Brain microvascular endothelial cell (primary cell): ENCODE results near the gene PRAMEF1.
"Not testable (repeated sequence)": the region's sequence is repeated elsewhere in the genome, so short reads cannot be mapped to it uniquely, and the experiment has no call there.

Experiments used
- DNase-seq: peaks from one replicate; pipeline ENCODE4 v3.0.0-alpha.2; 2020
- H3K27ac ChIP-seq: fragments of 250-450 bp; sonication (Bioruptor Pico); 2 replicates; pipeline ENCODE4 v1.5.1; 2020; ENCODE audit warnings: mild to moderate bottlenecking, moderate library complexity
- H3K27me3 ChIP-seq: fragments of 250-450 bp; sonication (Bioruptor Pico); replicated peaks from 2 replicates; pipeline ENCODE4 v1.5.1; 2020; ENCODE audit warnings: mild to moderate bottlenecking
- H3K36me3 ChIP-seq: fragments of 250-450 bp; sonication (Bioruptor Pico); replicated peaks from 2 replicates; pipeline ENCODE4 v1.5.1; 2020; ENCODE audit warnings: mild to moderate bottlenecking
- H3K4me3 ChIP-seq: 2 replicates; pipeline ENCODE4 v1.5.1; 2011; ENCODE audit warnings: low read depth, mild to moderate bottlenecking, control low read depth, low read length, moderate library complexity
- CTCF ChIP-seq: IDR thresholded peaks from 2 replicates; pipeline ENCODE4 v1.5.1; 2011; ENCODE audit warnings: low read depth, mild to moderate bottlenecking, moderate library complexity, low read length, control low read depth, inconsistent platforms; ENCODE audit errors: missing control alignments
- in situ Hi-C: cut with HindIII; loops from 2 replicates; pipeline ENCODE4 v1.10.0; 2017; ENCODE audit warnings: low sequenced_read_pairs, low pct_ligation_motif_present

PRAMEF1 gene

GRCh38 chr1:12791097-12791496, at the start of gene PRAMEF1:
Gene PRAMEF1 (plus strand): TSS chr1:12791397. CDS start chr1:12793228, 1,831 bp downstream.
- H3K4me3 ChIP-seq, H3K27me3 ChIP-seq, DNase-seq, H3K27ac ChIP-seq, in situ Hi-C loops, H3K36me3 ChIP-seq: not testable (repeated sequence)

- in situ Hi-C loops = no loop called here
- TF ChIP-seq CTCF = no peak
Observed at GRCh38 chr1:12741946-12742345, 49.3 kb upstream of the PRAMEF1 start.

DNA sequence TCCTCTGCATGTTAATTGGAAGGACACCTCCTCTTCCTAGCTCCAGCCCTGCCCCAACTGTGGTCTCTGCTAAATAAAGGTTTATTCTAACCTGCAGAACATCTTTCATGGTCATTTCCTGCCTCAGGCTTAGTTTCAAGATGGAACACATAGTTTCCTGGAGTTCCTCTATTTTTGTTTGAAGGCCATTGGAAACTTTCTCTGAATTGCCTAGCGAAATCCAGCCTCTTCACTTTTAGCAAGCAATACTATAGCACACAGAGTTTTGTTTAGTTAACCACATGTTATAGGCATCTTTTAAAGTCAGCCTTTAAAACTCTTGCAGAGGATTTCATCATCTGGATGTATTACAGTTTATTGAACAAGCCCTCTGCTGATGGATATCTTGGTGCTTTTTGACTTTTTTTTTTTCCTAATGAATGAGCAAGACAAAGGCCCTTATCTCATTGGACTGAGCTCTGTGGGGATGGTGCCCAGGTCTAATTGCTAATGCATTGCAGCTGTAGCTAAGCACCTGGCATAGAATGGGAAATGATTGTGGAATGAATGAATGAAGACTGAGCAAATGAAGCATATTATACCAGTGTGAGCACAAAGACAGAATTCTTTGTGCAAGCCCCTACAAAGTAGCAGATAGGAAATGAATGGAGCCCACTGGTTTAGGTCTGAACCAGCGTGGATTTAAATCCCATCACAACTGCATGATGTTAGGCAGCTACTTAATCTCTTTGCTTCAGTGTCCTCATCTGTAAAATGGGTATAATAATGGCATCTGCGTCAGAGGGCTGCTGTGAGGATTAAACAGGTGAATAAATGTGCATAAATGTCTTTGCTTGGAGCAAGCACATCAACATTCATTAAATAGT, 45.8 kb upstream of the PRAMEF1 start:
- no peaks in the 10 kb centered on the region for H3K36me3 ChIP-seq
- H3K4me3 ChIP-seq = no peak overlapping the region
- no peak for TF ChIP-seq CTCF
- no peaks in the 10 kb centered on the region for H3K27me3 ChIP-seq
- H3K27ac ChIP-seq = no peak overlapping the region
- DNase-seq = no peak
- in situ Hi-C loops = no loop called here

More at GRCh38 chr1:12741946-12742345, 49.3 kb upstream of the PRAMEF1 start:
- H3K4me3 ChIP-seq = no peak overlapping the region
- DNase-seq = no peak
- no peaks in the 10 kb centered on the region for H3K27me3 ChIP-seq
- H3K36me3 ChIP-seq = no peaks in the 10 kb centered on the region
- H3K27ac ChIP-seq = no peak overlapping the region

- no peak for TF ChIP-seq CTCF
- no peak for DNase-seq
- H3K27me3 ChIP-seq = no peaks in the 10 kb centered on the region
- no peaks in the 10 kb centered on the region for H3K36me3 ChIP-seq
- H3K4me3 ChIP-seq = no peak within 1 kb of the TSS
- in situ Hi-C loops = no loop called here
- H3K27ac ChIP-seq = no peak within 1 kb of the TSS
Observed at GRCh38 chr1:12745992-12746323, 45.2 kb upstream of the PRAMEF1 start, which contains the start of gene CFAP107. Gene CFAP107 (plus strand): TSS chr1:12746200. CDS start chr1:12746431, 231 bp downstream.

- Histone ChIP-seq H3K4me3 (no peak overlapping the region), H3K27me3 (no peaks in the 10 kb centered on the region), H3K36me3 (no peaks in the 10 kb centered on the region), H3K27ac (no peak overlapping the region)
- DNase-seq = no peak
- no peak for TF ChIP-seq CTCF
- in situ Hi-C loops = no loop called here
Observed at GRCh38 chr1:12748778-12749355, 42.3 kb upstream of the PRAMEF1 start.

DNA sequence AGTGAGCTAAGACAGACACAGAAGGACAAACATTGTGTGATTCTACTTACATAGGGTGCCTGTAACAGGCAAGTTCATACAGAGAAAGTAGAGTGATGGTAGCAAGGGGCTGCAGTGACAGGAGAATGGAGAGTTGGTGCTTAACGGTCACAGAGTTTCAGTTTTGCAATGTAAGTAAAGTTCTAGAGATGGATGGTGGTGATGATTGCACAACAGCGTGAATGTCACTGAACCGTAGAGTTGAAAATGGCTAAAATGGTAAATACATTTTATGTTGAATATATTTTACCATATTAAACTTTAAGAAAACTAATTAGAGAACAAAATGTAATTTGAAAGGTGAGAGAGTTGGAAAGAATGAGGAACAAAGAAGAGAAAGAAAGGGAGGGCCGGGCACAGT, 36.5 kb upstream of the PRAMEF1 start:
- Histone ChIP-seq H3K4me3 (no peak overlapping the region), H3K27me3 (no peaks in the 10 kb centered on the region), H3K27ac (no peak overlapping the region), H3K36me3 (no peaks in the 10 kb centered on the region)
- in situ Hi-C loops = no loop called here
- no peak for TF ChIP-seq CTCF
- no peak for DNase-seq
